GM12865 (cell line): ENCODE data around the gene PCID2.
"Not testable (repeated sequence)": the region's sequence is repeated elsewhere in the genome, so short reads cannot be mapped to it uniquely, and the experiment has no call there.

Experiments
- DNase-seq: peaks from one replicate; pipeline ENCODE4 v3.0.0; 2010; ENCODE audit warnings: low read depth
- H3K4me3 ChIP-seq: 2 replicates; pipeline ENCODE4 v1.5.1; 2011; ENCODE audit warnings: mild to moderate bottlenecking, low read depth, low read length, control low read depth
- TF ChIP-seq, protein P1 (sequence below): IDR thresholded peaks from 2 replicates; pipeline ENCODE4 v1.5.1; 2011; ENCODE audit warnings: low read length, control low read depth, low read depth, inconsistent platforms; ENCODE audit not compliant: insufficient read depth; ENCODE audit errors: missing control alignments

PCID2 gene

DNA sequence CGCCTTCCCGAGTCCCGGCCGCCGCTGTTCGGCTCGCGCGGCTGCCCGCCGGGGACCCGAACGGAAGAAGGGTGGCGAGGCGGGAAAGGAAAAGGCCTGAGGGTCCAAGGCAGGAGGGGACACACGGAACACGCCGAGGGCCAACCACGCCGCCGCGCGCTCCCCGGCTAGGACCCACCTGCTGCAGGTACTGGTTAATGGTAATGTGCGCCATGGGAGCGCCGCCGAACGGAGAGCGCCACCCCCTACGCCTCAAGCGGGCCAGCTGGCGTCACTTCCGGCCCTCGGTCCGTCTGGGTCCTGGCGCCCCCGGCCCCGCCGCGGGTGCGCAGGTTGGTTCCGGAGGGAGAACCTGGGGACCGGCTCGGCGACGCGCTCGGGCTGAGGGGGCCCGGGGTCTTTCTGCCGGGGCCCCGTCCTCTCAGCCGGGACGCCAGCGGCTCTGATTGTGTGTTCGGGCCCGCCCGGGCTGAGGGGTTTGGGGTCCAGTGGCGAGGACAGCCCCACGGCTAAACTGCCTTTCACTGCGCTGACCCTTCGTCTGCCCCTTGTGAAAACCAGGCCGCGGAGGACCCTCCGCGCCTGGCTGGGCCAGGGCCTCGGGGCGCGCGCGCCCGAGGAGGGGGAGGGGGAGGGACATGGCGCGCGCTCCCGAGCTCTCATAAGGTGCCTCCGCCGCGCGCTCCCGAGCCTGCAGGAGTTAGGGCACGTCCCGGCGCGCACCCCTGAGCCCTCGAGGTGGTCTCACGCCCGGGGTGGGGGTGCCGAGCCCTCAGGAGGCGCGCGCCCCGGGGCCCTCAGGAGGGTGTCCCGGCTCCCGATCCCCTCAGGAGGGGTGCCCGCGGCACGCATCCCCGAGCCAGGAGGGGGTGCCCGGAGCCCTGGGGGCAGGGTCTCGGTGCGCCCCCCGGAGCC, at the start of gene PCID2:
Gene PCID2, minus strand, starts transcription at position 249 of the 915 bp plus-strand sequence. Its CDS starts 35 bp downstream, at position 214.
- TF ChIP-seq, protein P1, sequence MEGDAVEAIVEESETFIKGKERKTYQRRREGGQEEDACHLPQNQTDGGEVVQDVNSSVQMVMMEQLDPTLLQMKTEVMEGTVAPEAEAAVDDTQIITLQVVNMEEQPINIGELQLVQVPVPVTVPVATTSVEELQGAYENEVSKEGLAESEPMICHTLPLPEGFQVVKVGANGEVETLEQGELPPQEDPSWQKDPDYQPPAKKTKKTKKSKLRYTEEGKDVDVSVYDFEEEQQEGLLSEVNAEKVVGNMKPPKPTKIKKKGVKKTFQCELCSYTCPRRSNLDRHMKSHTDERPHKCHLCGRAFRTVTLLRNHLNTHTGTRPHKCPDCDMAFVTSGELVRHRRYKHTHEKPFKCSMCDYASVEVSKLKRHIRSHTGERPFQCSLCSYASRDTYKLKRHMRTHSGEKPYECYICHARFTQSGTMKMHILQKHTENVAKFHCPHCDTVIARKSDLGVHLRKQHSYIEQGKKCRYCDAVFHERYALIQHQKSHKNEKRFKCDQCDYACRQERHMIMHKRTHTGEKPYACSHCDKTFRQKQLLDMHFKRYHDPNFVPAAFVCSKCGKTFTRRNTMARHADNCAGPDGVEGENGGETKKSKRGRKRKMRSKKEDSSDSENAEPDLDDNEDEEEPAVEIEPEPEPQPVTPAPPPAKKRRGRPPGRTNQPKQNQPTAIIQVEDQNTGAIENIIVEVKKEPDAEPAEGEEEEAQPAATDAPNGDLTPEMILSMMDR = no peak
- DNase-seq = peak; percentile 95
- peak within 1 kb of the TSS; percentile 85 for H3K4me3 ChIP-seq

DNA sequence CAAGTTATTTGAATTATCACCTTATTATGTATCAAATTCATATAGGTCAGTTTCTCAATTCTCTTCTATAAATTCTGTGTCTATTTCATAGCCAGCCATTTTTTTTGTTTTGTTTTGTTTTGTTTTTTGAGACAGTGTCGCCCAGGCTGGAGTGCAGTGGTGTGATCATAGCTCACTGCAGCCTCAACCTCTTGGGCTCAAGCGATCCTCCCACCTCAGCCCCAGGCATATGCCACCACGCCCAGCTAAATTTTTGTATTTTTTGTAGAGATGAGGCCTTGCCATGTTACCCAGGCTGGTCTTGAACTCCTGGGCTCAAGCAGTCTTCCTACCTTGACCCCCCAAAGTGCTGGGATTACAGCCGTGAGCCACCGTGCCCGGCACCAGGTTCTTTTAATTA, 49.4 kb upstream of the PCID2 start:
- not testable (repeated sequence) for H3K4me3 ChIP-seq, DNase-seq

DNA sequence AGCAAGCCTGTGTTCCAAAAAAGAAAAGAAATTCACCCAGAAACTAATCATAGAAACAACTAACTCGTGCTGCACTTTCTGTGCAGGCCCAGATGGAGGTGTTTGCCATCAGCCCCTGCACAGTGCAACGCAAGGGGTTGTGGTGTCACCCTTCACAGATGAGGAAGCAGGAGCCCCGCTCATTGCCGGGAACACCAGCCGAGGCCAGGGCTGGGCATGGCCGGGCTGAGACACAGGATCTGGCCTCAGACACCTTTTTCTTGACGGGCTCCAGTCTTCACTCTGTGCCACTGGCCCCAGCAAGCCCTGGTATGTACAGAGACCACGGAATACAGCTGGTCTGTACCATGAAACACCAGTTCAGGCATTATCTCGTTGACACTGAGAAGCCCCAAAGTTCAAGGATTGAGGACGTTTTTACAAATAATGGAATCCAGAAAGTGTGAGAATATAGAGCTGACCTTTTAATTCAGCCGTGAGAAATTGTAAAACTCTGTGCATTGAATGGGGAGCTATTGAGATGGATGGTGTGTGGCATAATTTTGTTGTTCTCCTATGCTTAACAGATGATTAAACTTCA, 44.1 kb upstream of the PCID2 start:
- TF ChIP-seq, protein P1 = no peak
- no peak for DNase-seq
- H3K4me3 ChIP-seq = no peak overlapping the region

DNA sequence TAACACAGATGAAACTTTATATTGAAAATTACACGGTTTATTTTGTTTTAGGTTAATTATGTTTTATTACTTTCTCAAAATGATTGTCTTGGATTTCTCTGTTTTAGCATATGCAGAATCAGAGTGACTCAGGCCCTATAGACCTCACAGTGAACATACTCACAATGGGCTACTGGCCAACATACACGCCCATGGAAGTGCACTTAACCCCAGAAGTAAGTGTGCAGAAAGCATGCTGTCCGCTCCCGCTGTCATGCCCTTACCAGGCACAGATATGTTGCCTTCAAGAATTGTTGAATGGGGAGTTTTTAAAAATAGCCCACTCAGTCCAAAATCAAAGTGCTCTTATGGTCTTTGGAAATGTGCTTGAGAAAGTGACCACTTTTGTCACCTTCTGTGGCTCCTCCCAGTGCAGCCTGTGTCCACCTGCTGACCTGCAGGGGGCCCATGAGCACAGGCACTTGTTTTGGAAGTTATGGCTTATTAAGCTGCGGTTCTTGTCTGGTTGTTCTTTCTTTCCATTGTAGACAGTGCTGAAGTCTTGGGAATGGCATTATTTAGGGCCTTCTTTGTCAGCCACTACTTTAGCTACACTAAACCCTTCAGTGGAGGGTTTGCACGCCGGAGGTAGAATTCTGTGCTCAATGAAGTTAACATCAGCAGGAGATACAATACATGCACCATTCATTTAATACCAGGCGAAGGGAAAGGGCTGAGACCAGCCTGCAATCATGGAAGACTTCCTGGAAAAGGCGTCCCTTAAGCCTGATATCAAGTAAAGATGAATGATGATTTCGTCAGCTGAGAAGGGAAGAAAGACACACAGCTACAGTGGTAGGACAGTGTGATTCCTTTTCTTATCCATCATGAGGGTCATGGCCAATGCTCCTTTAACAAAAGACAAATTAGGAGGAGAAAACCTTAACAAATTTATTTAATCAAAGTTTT, 37.7 kb upstream of the PCID2 start:
- DNase-seq = no peak
- TF ChIP-seq, protein P1 = no peak
- H3K4me3 ChIP-seq = no peak overlapping the region

DNA sequence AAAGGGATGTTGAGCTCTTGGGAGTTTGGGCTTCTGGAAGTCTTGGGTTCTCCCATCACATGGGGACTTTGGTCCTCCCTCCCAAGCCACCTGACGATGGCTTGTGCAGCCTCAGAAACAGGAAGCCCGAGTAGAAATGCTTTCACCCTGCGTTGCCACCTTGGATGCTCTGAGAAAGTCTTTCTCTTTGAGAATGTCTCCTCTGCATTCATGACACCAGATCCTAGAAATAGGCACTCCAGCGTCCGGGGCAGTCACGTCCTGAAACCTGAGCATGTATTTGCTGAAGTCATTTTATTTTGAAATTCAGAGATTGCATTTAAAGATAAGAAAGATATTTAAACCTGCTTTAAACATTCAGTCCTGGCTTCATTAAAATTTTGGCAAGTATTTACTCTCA, 35.4 kb upstream of the PCID2 start:
- no peak for DNase-seq
- TF ChIP-seq, protein P1 = no peak
- no peak overlapping the region for H3K4me3 ChIP-seq

DNA sequence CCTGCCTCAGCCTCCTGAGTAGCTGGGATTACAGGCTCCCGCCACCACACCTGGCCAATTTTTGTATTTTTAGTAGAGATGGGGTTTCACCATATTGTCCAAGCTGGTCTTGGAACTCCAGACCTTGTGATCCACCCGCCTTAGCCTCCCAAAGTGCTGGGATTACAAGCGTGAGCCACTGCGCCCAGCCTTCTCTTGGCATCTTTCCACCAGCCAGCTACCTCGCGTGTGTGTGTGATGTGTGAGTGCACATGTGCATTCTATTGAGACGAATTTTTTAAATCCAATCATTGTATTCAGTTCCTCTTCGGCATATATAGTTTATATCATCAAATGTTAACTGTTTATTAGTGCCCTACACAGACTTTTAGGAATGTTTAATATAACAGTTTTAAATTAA, 33.2 kb upstream of the PCID2 start:
- not testable (repeated sequence) for DNase-seq, H3K4me3 ChIP-seq

DNA sequence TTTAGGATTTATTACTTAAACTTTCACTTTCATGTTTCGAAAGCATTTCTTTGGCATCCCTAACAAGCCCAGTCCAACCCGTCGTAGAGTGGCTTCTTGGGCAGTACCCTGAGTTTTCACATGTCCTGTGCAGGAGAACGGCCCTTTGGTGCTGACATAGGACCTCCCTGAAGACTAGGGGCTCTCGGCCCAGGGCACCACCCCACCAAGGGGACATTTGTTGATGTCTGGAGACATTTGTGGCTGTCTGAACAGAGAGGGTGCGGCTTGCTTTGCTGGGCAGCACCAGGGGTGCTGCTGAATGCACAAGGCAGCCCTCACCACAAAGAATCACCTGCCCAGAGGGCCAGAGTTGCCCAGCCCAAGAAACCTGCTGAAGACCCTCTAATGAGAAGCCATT, 31.5 kb upstream of the PCID2 start:
- DNase-seq = no peak
- no peak overlapping the region for H3K4me3 ChIP-seq
- TF ChIP-seq, protein P1 = no peak
